ENCODE results near the gene CBARP.

CBARP gene

DNA sequence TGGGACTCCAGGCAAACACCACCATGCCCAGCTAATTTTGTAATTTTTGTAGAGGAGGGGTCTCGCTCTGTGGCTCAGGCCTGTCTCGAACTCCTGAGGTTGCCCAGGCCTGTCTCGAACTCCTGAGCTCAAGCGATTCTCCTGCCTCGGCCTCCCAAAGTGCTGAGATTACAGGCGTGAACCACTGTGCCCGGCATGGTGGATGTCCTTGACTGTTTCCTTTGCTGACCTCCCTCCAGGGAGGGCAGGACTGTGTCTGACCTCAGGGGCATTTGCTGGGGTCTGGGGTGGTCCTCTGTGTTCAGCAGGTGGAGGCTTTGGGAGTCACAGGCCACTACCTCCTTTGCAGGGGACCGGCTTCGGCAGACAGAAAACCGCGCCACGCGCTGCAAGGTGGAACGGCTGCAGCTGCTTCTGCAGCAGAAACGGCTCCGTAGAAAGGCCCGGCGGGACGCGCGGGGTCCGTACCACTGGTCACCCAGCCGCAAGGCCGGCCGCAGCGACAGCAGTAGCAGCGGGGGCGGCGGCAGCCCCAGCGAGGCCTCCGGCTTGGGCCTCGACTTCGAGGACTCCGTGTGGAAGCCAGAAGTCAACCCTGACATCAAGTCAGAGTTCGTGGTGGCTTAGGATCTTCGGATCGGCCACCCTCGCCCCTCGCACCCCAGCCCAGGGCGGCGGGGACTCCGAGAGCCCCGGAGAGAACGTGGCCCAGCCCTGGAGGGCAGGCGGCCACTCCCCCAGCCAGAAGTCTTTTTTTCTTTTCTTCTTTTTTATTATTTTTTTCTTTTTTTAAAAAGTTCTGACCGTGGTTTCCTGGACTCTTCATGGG lies 19.1 kb upstream of the CBARP start:
- no peaks in the 10 kb centered on the region for H3K36me3 ChIP-seq (ENCODE audit: low read length)
- H3K4me3 ChIP-seq (ENCODE audit: insufficient read depth, low read length, poor library complexity, severe bottlenecking), result no peak overlapping the region
- TF ChIP-seq EZH2phosphoT487 (conservative IDR thresholded peaks at IDR 0.05; ENCODE audit: low read length) (no peak), CTCF (IDR thresholded peaks at IDR 0.05; ENCODE audit: insufficient read depth, low read length, poor library complexity, severe bottlenecking) (no peak)
- no peak overlapping the region for H3K27ac ChIP-seq (ENCODE audit: low read depth, low read length)
- H3K9me3 ChIP-seq (ENCODE audit: insufficient read depth, low read length), result no peaks in the 10 kb centered on the region
- H4K20me1 ChIP-seq (ENCODE audit: low read depth, low read length), result no peaks in the 10 kb centered on the region
- H3K79me2 ChIP-seq (ENCODE audit: insufficient read depth, low read length), result peaks cover 10% of the 10 kb centered on the region; the same call in 1 of the 2 replicates
- H3K4me2 ChIP-seq (ENCODE audit: low read depth, low read length, poor library complexity, severe bottlenecking), result no peak overlapping the region
- peaks cover 34% of the 10 kb centered on the region for H3F3A ChIP-seq (ENCODE audit: insufficient read depth)
- no peak overlapping the region for H2AFZ ChIP-seq (ENCODE audit: low read depth, low read length, severe bottlenecking)
- H3K27me3 ChIP-seq (ENCODE audit: low read length), result no peaks in the 10 kb centered on the region
- H3K9me2 ChIP-seq (replicated peaks; ENCODE audit: insufficient read depth, low read length), result no peaks in the 10 kb centered on the region
- no peak overlapping the region for H3K9ac ChIP-seq (ENCODE audit: low read length)

DNA sequence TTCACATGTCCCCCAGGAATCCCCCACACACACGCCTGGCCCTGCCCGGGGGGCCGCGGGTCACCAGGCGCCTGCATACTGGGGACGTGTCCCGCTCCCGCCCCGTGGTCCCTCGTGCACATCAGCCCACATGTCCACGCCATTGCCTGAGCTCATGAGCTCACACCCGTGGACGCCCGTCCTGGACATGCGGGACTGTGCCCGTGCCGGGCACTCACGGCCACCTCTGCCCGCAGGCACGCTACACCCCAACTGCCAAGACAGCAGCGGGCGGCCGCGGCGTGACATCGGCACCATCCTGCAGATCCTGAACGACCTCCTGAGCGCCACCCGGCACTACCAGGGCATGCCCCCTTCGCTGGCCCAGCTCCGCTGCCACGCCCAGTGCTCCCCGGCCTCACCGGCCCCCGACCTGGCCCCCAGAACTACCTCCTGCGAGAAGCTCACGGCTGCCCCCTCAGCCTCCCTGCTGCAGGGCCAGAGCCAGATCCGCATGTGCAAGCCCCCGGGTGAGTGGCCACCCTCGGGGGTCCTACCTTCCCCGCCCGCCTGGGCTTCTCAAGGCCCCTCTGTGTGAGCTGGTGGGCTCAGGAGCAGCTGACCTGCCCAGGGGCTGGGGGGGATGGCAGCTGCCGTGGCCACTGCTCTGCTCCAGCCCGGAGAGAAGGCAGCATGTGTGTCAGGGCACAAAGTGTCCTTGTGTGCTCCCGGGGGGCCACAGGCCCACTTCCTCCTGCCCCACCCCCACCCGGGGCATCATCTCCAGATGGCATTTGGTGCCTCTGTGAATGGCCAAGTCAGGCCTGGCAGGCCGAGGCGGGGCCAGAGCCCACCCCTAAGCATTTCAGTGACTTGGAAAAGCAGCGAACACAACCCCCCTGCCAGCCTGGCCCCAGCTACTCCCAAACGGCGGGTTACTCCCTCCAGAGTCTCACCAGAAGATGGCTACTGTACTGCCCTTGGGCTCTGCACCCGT lies 17.7 kb upstream of the CBARP start:
- Histone ChIP-seq H3K4me3 (ENCODE audit: insufficient read depth, low read length, poor library complexity, severe bottlenecking) (no peak overlapping the region), H3K36me3 (ENCODE audit: low read length) (no peaks in the 10 kb centered on the region), H3K27me3 (ENCODE audit: low read length) (no peaks in the 10 kb centered on the region), H3K79me2 (ENCODE audit: insufficient read depth, low read length) (peaks cover 23% of the 10 kb centered on the region), H3K9ac (ENCODE audit: low read length) (no peak overlapping the region), H4K20me1 (ENCODE audit: low read depth, low read length) (no peaks in the 10 kb centered on the region), H3F3A (ENCODE audit: insufficient read depth) (peaks cover 43% of the 10 kb centered on the region), H2AFZ (ENCODE audit: low read depth, low read length, severe bottlenecking) (no peak overlapping the region), H3K27ac (ENCODE audit: low read depth, low read length) (no peak overlapping the region), H3K4me2 (ENCODE audit: low read depth, low read length, poor library complexity, severe bottlenecking) (no peak overlapping the region), H3K9me2 (replicated peaks; ENCODE audit: insufficient read depth, low read length) (no peaks in the 10 kb centered on the region), H3K9me3 (ENCODE audit: insufficient read depth, low read length) (no peaks in the 10 kb centered on the region)
- TF ChIP-seq EZH2phosphoT487 (conservative IDR thresholded peaks at IDR 0.05; ENCODE audit: low read length), result no peak
- TF ChIP-seq CTCF (IDR thresholded peaks at IDR 0.05; ENCODE audit: insufficient read depth, low read length, poor library complexity, severe bottlenecking), result no peak

GRCh38 chr19:1254530-1255185 lies 16.9 kb upstream of the CBARP start:
- Histone ChIP-seq H4K20me1 (ENCODE audit: low read depth, low read length) (no peaks in the 10 kb centered on the region), H3K9ac (ENCODE audit: low read length) (no peak overlapping the region), H3K9me3 (ENCODE audit: insufficient read depth, low read length) (no peaks in the 10 kb centered on the region), H2AFZ (ENCODE audit: low read depth, low read length, severe bottlenecking) (no peak overlapping the region), H3K27ac (ENCODE audit: low read depth, low read length) (no peak overlapping the region), H3F3A (ENCODE audit: insufficient read depth) (peaks cover 35% of the 10 kb centered on the region), H3K36me3 (ENCODE audit: low read length) (no peaks in the 10 kb centered on the region), H3K27me3 (ENCODE audit: low read length) (no peaks in the 10 kb centered on the region), H3K4me3 (ENCODE audit: insufficient read depth, low read length, poor library complexity, severe bottlenecking) (no peak overlapping the region), H3K4me2 (ENCODE audit: low read depth, low read length, poor library complexity, severe bottlenecking) (no peak overlapping the region), H3K79me2 (ENCODE audit: insufficient read depth, low read length) (peaks cover 27% of the 10 kb centered on the region), H3K9me2 (replicated peaks; ENCODE audit: insufficient read depth, low read length) (no peaks in the 10 kb centered on the region)
- no peak for TF ChIP-seq CTCF (IDR thresholded peaks at IDR 0.05; ENCODE audit: insufficient read depth, low read length, poor library complexity, severe bottlenecking)
- no peak for TF ChIP-seq EZH2phosphoT487 (conservative IDR thresholded peaks at IDR 0.05; ENCODE audit: low read length)

Measured in SU-DHL-6 (cell line).